Peyer's patch (tissue), 4 donors: Measurements from ENCODE around the gene ADGRD1.

Experiments used
- POLR2A ChIP-seq, 2 donors: fragments of 450-650 bp; IDR thresholded peaks; one replicate each; pipeline ENCODE4 v1.5.1; 2017; ENCODE audit warnings: antibody characterized with exemption in 2 of 2, mild to moderate bottlenecking in 2 of 2, moderate library complexity in 2 of 2
- TF ChIP-seq, protein P1 (sequence below), 6 experiments: fragments of 450-650 bp in 4 of 6; fragments of 200-600 bp in 2 of 6; sonication (generic) in 1 of 6; IDR thresholded peaks; one replicate each; pipeline ENCODE4 v1.5.1; 2017 to 2019; ENCODE audit warnings: antibody characterized with exemption in 6 of 6, mild to moderate bottlenecking in 3 of 6, moderate library complexity in 1 of 6

DNA sequence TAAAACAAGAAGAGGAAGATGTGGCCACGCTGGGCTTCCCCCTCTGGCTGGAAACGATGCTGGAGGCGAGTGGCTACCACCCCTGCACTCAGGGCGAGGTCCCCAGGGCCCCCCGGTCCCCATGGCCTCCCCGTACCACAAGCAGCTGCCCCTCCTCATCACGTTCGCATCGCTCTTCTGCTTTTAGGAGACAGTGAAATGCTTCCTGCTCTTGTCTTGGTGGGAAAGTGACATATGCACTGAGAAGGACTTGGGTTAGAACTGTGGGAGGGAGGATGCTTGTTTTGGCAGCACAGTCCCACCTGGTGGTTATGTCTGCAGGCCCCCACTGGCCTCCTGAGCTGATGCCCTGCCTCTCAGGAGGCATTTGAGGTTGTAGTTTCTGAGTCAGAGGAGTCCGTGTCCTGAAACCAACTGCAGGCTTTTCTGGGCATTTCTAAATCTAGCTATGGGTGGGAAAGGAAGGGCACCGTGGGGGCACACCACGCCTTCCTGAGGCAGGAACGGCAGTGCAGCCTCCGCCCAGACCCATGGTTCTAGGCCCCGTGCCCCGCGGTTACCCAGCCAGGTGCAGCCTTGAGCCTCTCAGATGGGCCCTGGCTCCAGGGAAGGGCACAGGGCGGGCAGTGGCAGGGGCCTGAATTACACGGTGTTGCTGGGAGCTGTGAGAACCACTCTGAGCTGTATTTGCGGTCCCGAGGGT is 139.3 kb downstream of the ADGRD1 start:
- TF ChIP-seq, protein P1, sequence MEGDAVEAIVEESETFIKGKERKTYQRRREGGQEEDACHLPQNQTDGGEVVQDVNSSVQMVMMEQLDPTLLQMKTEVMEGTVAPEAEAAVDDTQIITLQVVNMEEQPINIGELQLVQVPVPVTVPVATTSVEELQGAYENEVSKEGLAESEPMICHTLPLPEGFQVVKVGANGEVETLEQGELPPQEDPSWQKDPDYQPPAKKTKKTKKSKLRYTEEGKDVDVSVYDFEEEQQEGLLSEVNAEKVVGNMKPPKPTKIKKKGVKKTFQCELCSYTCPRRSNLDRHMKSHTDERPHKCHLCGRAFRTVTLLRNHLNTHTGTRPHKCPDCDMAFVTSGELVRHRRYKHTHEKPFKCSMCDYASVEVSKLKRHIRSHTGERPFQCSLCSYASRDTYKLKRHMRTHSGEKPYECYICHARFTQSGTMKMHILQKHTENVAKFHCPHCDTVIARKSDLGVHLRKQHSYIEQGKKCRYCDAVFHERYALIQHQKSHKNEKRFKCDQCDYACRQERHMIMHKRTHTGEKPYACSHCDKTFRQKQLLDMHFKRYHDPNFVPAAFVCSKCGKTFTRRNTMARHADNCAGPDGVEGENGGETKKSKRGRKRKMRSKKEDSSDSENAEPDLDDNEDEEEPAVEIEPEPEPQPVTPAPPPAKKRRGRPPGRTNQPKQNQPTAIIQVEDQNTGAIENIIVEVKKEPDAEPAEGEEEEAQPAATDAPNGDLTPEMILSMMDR (IDR thresholded peaks at IDR 0.05): no peak
- no peak for TF ChIP-seq POLR2A (IDR thresholded peaks at IDR 0.05)
